Sigmoid colon (tissue), 7 donors: ENCODE measurements around the gene TRIP12. TPM values are rescaled to one million over a fixed set of nuclear protein-coding genes. Genes with fewer than 3 reads are reported as not detected.

Source experiments
- DNase-seq: peaks from one replicate; pipeline ENCODE4 v3.0.0-alpha.2; 2019
- H3K27ac ChIP-seq, 4 donors: fragments of 200-600 bp; sonication (generic); one replicate each; pipeline ENCODE4 v1.5.1; 2016 to 2019; ENCODE audit warnings: mild to moderate bottlenecking in 1 of 4
- H3K27me3 ChIP-seq, 3 donors: fragments of 200-600 bp; sonication (generic); one replicate each; pipeline ENCODE4 v1.5.1; 2019; ENCODE audit warnings: mild to moderate bottlenecking in 1 of 3
- H3K36me3 ChIP-seq, 4 donors: fragments of 200-600 bp; sonication (generic); one replicate each; pipeline ENCODE4 v1.5.1; 2016 to 2019
- H3K4me1 ChIP-seq, 4 donors: fragments of 200-600 bp; sonication (generic); one replicate each; pipeline ENCODE4 v1.5.1; 2017 to 2019
- H3K4me3 ChIP-seq, 4 donors: fragments of 200-600 bp; sonication (generic); one replicate each; pipeline ENCODE4 v1.5.1; 2017 to 2019; ENCODE audit warnings: mild to moderate bottlenecking in 2 of 4, moderate library complexity in 1 of 4
- H3K9me3 ChIP-seq, 4 donors: fragments of 200-600 bp in 3 of 4; sonication (generic) in 3 of 4; one replicate each; pipeline versions ENCODE4 v1.5.1 to v1.6.1; 2013 to 2019
- EP300 ChIP-seq, 4 donors: sonication (generic); formaldehyde crosslinking; IDR thresholded peaks; one replicate each; pipeline ENCODE4 v1.6.1; 2017; ENCODE audit warnings: antibody characterized with exemption in 4 of 4
- POLR2A ChIP-seq, 2 donors: fragments of 450-650 bp; IDR thresholded peaks; one replicate each; pipeline ENCODE4 v1.6.1; 2016; ENCODE audit warnings: antibody characterized with exemption in 2 of 2, mild to moderate bottlenecking in 2 of 2, moderate library complexity in 2 of 2
- POLR2AphosphoS5 ChIP-seq, 4 donors: sonication (generic); formaldehyde crosslinking; IDR thresholded peaks; one replicate each; pipeline ENCODE4 v1.6.1; 2017; ENCODE audit warnings: antibody characterized with exemption in 4 of 4
- WGBS, 2 donors: extraction: QIAGEN DNeasy Blood & Tissue Kit; methylation state at CpG; one replicate each; pipeline ENCODE4 v1.1.7; 2013; 5-methylcytosine and 5-hydroxymethylcytosine counted together
- intact Hi-C: fragments of 100-400 bp; cut with DNase I; formaldehyde crosslinking; loops from one replicate; pipeline ENCODE4 v1.15.1; 2023
- polyA plus RNA-seq, 3 donors: library from polyadenylated mRNA; stranded (reverse); fragments of 200-250 nt; gene quantifications; one replicate each; pipeline ENCODE4 v1.2.3, GENCODE V29; 2013
- total RNA-seq, 4 donors: library from RNA; depleted of rRNA; stranded (reverse); fragments of >200 nt; gene quantifications; one replicate each; pipeline ENCODE4 v1.1.0, GENCODE V29; 2016
- TF ChIP-seq, protein P1 (sequence below), 4 experiments: fragments of 450-650 bp in 3 of 4; fragments of 200-600 bp in 1 of 4; IDR thresholded peaks; one replicate each; pipeline ENCODE4 v1.5.1; 2016 to 2019; ENCODE audit warnings: antibody characterized with exemption in 4 of 4, mild to moderate bottlenecking in 3 of 4, moderate library complexity in 2 of 4
- donor health status: healthy with polysubstance abuse.
- donor health status: Bipolar disorder and iron deficiency.
- donor health status: healthy.

TRIP12 gene
- total and polyA plus RNA-seq, 7 donors = 20.4 to 168 (median 144) TPM

GRCh38 chr2:229738024-229738625, 183.7 kb downstream of the TRIP12 start:
- 86 to 89% methylated on average over 3 of the region's 3 CpGs for WGBS, 2 donors
- H3K36me3 ChIP-seq = no peaks in the 10 kb centered on the region
- no peak overlapping the region for H3K27ac ChIP-seq
- H3K9me3 ChIP-seq = no peaks in the 10 kb centered on the region
- no peak for DNase-seq
- H3K4me3 ChIP-seq = no peak overlapping the region
- H3K4me1 ChIP-seq = no peaks in the 10 kb centered on the region
- no peaks in the 10 kb centered on the region for H3K27me3 ChIP-seq
- no peak for TF ChIP-seq POLR2AphosphoS5 (IDR thresholded peaks at IDR 0.05)
- TF ChIP-seq EP300 (IDR thresholded peaks at IDR 0.05) = no peak
- TF ChIP-seq, protein P1, sequence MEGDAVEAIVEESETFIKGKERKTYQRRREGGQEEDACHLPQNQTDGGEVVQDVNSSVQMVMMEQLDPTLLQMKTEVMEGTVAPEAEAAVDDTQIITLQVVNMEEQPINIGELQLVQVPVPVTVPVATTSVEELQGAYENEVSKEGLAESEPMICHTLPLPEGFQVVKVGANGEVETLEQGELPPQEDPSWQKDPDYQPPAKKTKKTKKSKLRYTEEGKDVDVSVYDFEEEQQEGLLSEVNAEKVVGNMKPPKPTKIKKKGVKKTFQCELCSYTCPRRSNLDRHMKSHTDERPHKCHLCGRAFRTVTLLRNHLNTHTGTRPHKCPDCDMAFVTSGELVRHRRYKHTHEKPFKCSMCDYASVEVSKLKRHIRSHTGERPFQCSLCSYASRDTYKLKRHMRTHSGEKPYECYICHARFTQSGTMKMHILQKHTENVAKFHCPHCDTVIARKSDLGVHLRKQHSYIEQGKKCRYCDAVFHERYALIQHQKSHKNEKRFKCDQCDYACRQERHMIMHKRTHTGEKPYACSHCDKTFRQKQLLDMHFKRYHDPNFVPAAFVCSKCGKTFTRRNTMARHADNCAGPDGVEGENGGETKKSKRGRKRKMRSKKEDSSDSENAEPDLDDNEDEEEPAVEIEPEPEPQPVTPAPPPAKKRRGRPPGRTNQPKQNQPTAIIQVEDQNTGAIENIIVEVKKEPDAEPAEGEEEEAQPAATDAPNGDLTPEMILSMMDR (IDR thresholded peaks at IDR 0.05) = no peak
- no peak for TF ChIP-seq POLR2A (IDR thresholded peaks at IDR 0.05)
- intact Hi-C loops = no loop called here

- Histone ChIP-seq H3K4me1 (no peaks in the 10 kb centered on the region), H3K9me3 (no peaks in the 10 kb centered on the region), H3K27ac (no peak overlapping the region), H3K4me3 (no peak overlapping the region), H3K27me3 (no peaks in the 10 kb centered on the region), H3K36me3 (no peaks in the 10 kb centered on the region)
- intact Hi-C loops = no loop called here
- no peak for DNase-seq
- WGBS, 2 donors = 60 to 73% methylated on average over 1 of the region's 1 CpG
- TF ChIP-seq POLR2AphosphoS5 (IDR thresholded peaks at IDR 0.05) (no peak), EP300 (IDR thresholded peaks at IDR 0.05) (no peak), POLR2A (IDR thresholded peaks at IDR 0.05) (no peak)
- TF ChIP-seq, protein P1 (IDR thresholded peaks at IDR 0.05) = no peak
Measured at GRCh38 chr2:229734410-229734809, 187.4 kb downstream of the TRIP12 start.

DNA sequence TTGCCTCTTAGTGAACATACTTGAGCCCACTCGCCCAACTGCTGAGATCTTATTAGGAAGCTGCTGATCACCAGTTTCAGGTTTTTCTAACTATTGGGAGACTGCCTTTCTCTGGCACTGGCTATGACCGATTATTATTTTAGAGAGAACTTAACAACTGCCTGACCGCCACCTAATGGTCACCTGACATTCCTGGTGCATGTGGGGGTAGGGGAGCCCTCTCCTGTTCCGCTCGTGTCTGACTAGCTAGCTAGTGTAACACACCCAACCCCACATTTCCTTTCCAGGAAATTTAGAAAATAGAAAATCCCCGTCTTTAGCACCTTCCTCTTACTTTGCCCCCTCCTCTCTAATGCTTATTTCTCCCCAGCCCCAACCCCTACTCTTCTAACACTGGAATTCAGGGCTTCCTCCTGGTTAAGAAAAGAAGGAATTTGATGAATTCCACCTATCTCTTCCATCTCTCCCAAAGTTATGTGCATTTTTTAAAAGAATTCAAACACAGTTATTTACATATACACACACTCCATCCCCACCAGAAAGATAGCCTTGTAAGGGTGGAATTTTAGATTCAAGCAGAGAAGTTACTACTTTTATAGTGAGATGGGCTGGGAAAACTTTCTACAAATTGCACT, 188.1 kb downstream of the TRIP12 start:
- Histone ChIP-seq H3K9me3 (no peaks in the 10 kb centered on the region), H3K27me3 (no peaks in the 10 kb centered on the region), H3K27ac (no peak overlapping the region), H3K4me1 (no peaks in the 10 kb centered on the region), H3K4me3 (no peak overlapping the region), H3K36me3 (no peaks in the 10 kb centered on the region)
- 77 to 86% methylated on average over 6 of the region's 6 CpGs for WGBS, 2 donors
- DNase-seq = no peak
- no peak for TF ChIP-seq POLR2AphosphoS5 (IDR thresholded peaks at IDR 0.05)
- TF ChIP-seq, protein P1 (IDR thresholded peaks at IDR 0.05) = no peak
- TF ChIP-seq POLR2A (IDR thresholded peaks at IDR 0.05) = no peak
- TF ChIP-seq EP300 (IDR thresholded peaks at IDR 0.05) = no peak
- intact Hi-C loops = no loop called here

GRCh38 chr2:229732897-229733296, 188.9 kb downstream of the TRIP12 start:
- WGBS, 2 donors = 92 to 94% methylated on average over 6 of the region's 6 CpGs

More at GRCh38 chr2:229732897-229733296, 188.9 kb downstream of the TRIP12 start:
- no peaks in the 10 kb centered on the region for H3K4me1 ChIP-seq
- DNase-seq = no peak
- no peaks in the 10 kb centered on the region for H3K36me3 ChIP-seq
- intact Hi-C loops = no loop called here
- H3K9me3 ChIP-seq = no peaks in the 10 kb centered on the region
- H3K4me3 ChIP-seq = no peak overlapping the region
- H3K27me3 ChIP-seq = no peaks in the 10 kb centered on the region
- no peak overlapping the region for H3K27ac ChIP-seq
- no peak for TF ChIP-seq POLR2AphosphoS5 (IDR thresholded peaks at IDR 0.05)
- no peak for TF ChIP-seq POLR2A (IDR thresholded peaks at IDR 0.05)
- no peak for TF ChIP-seq EP300 (IDR thresholded peaks at IDR 0.05)
- TF ChIP-seq, protein P1 (IDR thresholded peaks at IDR 0.05) = no peak
